Measurements from ENCODE around the gene CACNA1E.

CACNA1E gene

GRCh38 chr1:181483285-181484195, at the start of gene CACNA1E:
TSS of gene CACNA1E (plus strand) at chr1:181483517. CDS start at chr1:181483745, 228 bp downstream.
- no peak for FAIRE-seq

- no peak for FAIRE-seq
Measured at GRCh38 chr1:181433931-181434330, 49.4 kb upstream of the CACNA1E start.

DNA sequence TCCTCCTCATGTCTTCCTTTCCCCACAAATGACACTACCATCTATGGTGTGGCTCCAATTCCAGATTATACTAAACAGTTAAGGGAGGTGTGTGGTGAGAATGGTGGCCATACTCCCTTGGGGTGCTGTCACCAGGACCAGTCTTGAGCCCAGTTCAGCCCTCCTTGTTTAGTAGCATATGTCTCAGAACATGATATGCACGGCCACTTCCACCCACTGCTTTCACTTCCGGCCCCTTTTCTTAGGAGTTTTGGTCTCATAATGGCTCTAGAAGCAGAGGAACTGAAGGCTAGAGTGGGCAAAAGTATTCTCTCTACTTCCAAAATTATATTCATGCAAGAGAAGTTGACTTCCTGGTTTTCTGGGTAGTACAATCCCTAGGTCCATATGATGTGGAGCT, 45.3 kb upstream of the CACNA1E start:
- no peak for FAIRE-seq

- FAIRE-seq = no peak
Measured at GRCh38 chr1:181440510-181440909, 42.8 kb upstream of the CACNA1E start.

- FAIRE-seq = no peak
Measured at GRCh38 chr1:181442181-181442525, 41.2 kb upstream of the CACNA1E start.

- no peak for FAIRE-seq
Measured at GRCh38 chr1:181443231-181443853, 40.0 kb upstream of the CACNA1E start.

DNA sequence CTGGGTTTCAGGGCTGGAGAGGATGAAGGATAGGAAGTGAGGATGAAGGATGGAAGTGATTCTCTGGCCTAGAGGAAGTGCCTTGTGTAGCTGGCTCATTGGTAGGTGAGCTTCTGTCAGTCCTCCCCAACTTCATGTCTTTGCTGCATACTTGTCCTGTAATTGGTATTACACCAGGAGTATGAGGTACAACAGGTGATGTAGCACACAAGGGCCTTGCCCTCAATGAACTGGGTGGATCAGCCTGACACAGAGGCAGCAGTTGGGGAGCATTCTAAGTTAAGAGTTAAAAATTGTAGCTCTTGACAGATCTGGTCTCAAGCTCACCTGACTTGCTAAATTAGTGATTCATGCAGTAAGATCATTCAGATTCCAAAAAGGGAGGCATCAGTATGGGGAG, 37.9 kb upstream of the CACNA1E start:
- FAIRE-seq = no peak

DNA sequence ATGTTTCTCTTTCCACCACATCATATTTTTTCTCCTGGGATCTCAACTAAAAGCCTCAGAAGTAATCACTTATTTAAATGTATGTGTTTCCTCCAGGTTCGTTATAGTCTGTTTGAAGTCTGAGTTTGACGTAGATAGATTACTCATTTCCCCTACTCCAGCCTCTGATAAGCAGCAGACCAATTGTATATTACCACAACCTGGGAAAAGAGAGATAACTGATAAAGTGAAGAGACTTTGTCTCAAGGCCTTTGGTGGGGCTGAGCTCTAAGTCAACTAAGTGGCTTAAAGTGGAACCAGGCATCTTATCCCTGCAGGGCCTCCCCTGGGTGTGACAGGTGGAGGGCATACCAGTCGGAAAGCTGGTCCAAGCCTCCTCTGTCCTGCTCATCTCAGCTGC, 34.9 kb upstream of the CACNA1E start:
- FAIRE-seq = no peak

GRCh38 chr1:181451661-181452230, 31.6 kb upstream of the CACNA1E start:
- FAIRE-seq = no peak

- FAIRE-seq = no peak
Measured at GRCh38 chr1:181452746-181453145, 30.6 kb upstream of the CACNA1E start.

GRCh38 chr1:181453541-181454201, 29.6 kb upstream of the CACNA1E start:
- no peak for FAIRE-seq

DNA sequence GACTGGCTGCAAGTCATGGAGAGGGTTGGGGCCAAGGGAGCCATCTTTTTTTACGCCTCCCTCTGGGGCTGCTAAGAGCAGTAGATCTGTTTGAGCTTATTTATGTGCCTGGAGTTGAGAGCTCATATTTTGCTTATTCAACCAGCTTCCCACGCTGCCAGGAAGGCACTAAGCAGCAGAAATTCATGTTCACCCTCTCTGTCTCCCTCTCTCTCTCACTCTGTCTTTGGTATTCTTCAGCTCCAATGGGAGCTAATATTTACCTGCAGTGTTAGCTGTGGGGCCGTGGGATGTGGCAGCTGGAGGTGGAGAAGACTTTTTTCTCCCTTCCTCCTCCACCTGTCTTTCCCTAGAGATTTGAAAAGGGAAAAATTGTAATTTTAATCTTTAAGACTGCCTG, 26.8 kb upstream of the CACNA1E start:
- FAIRE-seq = no peak

DNA sequence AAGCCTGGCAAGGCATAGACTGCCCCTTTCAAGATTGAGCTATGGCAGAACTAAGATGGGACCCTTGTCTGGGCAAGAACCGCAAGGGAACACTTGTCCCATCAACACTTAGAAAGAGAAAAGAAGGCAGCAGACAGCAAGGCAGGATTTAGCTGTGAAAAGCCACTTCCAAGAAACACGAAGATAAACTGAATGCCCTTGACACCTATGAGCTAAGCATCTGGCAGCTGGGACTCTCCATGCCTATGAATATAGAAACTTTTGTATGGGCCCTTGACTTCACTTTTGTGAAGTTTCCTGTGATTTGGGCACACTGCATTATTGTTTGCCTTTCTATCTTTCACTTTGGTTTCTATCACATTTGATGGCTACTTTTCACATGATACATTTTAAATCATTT, 24.9 kb upstream of the CACNA1E start:
- FAIRE-seq = no peak

- no peak for FAIRE-seq
Measured at GRCh38 chr1:181459067-181459466, 24.2 kb upstream of the CACNA1E start.

GRCh38 chr1:181469829-181470228, 13.5 kb upstream of the CACNA1E start:
- no peak for FAIRE-seq

- FAIRE-seq = no peak
Measured at GRCh38 chr1:181475580-181475979, 7.7 kb upstream of the CACNA1E start.

- no peak for FAIRE-seq
Measured at GRCh38 chr1:181476581-181476980, 6.7 kb upstream of the CACNA1E start.

GRCh38 chr1:181478306-181478705, 5.0 kb upstream of the CACNA1E start:
- FAIRE-seq = no peak

GRCh38 chr1:181479137-181479745, 4.1 kb upstream of the CACNA1E start:
- FAIRE-seq = no peak

DNA sequence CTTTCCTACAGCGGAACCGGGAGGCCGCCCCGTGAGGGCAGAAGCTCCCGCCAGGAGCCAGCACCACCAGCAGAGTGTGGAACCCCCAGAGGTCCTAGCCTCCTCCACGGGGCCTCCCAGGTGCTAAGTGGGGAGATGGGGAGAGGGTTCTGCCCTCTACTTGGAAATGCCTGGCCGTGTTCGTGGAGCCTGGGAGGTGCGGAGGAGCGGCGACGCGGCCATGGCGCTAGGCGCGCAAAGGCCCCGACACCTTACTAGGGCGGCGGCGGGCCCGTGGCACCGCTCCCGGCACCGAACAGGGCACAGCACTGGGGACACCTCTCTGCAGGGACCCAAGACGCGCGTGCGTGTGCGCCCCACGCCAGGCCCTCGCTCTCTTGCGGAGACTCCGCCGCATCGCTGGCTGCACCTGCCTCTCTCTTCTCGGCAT, 1.3 kb upstream of the CACNA1E start:
- FAIRE-seq = no peak

DNA sequence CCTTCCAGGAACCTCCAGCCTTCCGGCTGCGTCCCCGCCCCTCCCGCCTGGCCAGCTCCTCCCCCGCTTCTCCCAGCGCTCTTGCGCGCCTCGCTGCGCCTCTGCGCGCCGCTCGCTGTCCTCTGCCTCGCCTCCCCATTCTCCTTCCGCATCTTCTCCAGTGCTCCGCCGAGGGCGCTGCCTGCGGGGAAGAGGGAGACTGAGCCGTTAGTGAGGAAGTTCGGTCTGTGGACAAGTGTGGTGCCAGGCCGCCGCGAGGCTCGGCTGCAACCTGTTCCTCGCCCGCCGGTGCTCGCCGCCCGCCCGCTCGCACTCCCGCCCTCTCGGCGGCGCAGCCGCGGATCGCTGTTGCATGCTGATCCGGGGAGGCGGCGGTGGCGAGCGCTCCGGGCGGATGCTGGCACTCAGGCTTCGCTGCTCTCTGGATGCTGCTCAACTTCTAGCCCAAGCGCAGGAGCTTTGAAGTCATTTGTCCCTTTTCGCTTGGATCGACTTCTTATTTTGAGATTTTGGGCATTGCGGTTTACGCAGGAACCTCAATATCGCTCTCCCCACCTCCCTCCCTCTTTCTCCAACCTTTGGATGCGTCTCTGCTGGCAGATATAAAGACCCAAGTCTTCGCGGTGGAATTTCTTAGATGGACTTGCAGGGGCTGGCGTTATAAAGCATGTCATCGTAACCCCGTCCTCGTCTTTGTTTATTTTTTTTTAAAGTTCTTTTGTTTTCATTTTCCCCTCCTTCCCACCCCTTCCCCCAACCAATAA, 614 bp upstream of the CACNA1E start:
- FAIRE-seq = no peak

DNA sequence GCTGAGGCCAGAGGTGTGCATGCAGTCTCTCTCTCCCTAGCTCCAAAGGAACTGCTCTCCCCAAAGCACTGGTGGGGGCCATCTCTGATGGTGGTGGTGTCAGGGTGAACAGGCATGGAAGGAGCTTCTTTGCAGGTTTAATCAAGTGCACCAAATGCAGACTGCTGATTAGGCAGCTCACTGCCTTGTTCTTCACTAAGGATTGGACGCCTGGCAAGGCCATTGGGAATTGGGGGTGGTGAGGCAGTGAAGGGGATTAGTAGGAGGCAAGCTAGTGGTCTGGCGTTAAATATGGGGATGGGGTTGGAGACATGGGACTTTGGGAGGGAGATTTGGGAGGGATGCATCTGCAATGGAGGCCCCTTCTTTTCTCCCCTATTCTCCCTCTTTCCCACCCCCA, 1.5 kb downstream of the CACNA1E start:
- FAIRE-seq = no peak
